AG09309 (cell line): ENCODE data around the gene FAM25A.
"Not testable (repeated sequence)": the region's sequence is repeated elsewhere in the genome, so short reads cannot be mapped to it uniquely, and the experiment has no call there.

Experiments
- DNase-seq: peaks from one replicate; pipeline ENCODE4 v3.0.0-alpha.2; 2010; ENCODE audit warnings: low read depth
- H3K4me3 ChIP-seq: 2 replicates; pipeline ENCODE4 v1.5.1; 2011; ENCODE audit warnings: mild to moderate bottlenecking, low read depth, low read length, moderate library complexity; ENCODE audit not compliant: control insufficient read depth
- TF ChIP-seq, protein P1 (sequence below): IDR thresholded peaks from 2 replicates; pipeline ENCODE4 v1.5.1; 2011; ENCODE audit warnings: mild to moderate bottlenecking, low read depth, low read length, inconsistent platforms; ENCODE audit not compliant: insufficient read depth, control insufficient read depth; ENCODE audit errors: missing control alignments

Gene FAM25A

GRCh38 chr10:87030912-87031635 is 11.0 kb downstream of the FAM25A start:
- TF ChIP-seq, protein P1, sequence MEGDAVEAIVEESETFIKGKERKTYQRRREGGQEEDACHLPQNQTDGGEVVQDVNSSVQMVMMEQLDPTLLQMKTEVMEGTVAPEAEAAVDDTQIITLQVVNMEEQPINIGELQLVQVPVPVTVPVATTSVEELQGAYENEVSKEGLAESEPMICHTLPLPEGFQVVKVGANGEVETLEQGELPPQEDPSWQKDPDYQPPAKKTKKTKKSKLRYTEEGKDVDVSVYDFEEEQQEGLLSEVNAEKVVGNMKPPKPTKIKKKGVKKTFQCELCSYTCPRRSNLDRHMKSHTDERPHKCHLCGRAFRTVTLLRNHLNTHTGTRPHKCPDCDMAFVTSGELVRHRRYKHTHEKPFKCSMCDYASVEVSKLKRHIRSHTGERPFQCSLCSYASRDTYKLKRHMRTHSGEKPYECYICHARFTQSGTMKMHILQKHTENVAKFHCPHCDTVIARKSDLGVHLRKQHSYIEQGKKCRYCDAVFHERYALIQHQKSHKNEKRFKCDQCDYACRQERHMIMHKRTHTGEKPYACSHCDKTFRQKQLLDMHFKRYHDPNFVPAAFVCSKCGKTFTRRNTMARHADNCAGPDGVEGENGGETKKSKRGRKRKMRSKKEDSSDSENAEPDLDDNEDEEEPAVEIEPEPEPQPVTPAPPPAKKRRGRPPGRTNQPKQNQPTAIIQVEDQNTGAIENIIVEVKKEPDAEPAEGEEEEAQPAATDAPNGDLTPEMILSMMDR, result no peak
- DNase-seq, result no peak
- no peak overlapping the region for H3K4me3 ChIP-seq

DNA sequence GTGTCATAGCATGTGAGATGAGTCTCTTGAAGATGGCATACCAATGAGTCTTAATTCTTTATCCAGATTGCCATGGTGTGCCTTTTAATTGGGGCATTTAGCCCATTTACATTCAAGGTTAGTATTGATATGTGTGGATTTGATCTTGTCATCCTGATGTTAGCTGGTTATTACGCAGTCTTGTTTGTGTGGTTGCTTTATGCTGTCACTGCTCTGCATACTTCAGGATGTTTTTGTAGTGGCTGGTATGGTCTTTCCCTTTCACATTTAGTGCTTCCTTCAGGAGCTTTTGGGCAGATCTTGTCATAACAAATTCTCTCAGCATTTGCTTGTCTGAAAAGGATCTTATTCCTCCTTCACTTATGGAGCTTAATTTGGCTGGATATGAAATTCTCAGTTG is 16.5 kb downstream of the FAM25A start:
- TF ChIP-seq, protein P1, result no peak
- DNase-seq, result no peak
- no peak overlapping the region for H3K4me3 ChIP-seq

GRCh38 chr10:87038286-87038717 is 18.2 kb downstream of the FAM25A start:
- H3K4me3 ChIP-seq, result no peak overlapping the region
- TF ChIP-seq, protein P1, result no peak
- no peak for DNase-seq

- TF ChIP-seq, protein P1, result no peak
- no peak for DNase-seq
- H3K4me3 ChIP-seq, result no peak overlapping the region
Measured at GRCh38 chr10:87038786-87039185, 18.7 kb downstream of the FAM25A start.

DNA sequence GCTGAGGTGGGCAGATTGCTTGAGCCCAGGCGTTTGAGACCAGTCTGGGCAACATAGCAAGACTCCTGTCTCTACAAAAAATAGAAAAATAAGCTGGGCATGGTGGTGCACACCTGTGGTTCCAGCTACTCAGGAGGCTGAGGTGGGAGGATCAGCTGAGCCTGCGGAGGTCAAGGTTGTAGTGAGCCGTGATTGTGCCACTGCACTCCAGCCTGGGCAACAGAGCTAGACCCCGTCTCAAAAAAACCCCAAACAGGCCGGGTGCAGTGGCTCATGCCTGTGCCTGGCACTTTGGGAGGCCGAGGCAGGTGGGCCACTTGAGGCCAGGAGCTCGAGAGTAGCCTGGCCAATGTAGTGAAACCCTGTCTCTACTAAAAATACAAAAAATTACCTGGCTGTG is 23.5 kb downstream of the FAM25A start:
- H3K4me3 ChIP-seq, result not testable (repeated sequence)

DNA sequence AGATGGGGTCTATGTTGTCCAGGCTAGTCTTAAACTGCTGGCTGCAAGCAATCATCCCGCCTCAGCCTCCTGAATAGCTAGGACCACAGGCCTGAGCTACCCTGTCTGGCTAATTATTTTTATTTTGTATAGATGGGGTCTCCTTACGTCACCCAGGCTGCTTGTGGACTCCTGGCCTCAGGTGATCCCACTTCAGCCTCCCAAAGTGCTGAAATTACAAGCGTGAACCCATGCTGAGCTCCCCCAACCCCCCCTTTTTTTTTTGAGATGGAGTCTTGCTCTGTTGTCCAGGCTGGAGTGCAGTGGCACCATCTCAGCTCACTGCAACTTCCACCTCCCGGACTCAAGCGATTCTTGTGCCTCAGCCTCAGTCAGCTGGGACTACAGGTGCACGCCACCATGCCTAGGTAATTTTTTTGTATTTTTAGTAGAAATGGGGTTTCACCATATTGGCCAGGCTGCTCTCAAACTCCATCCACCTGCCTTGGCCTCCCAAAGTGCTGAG is 25.4 kb downstream of the FAM25A start:
- TF ChIP-seq, protein P1, result no peak
- DNase-seq, result no peak

More for the DNA sequence above, 23.5 kb downstream of the FAM25A start:
- DNase-seq, result not testable (repeated sequence)

GRCh38 chr10:87053111-87053510 is 33.0 kb downstream of the FAM25A start:
- H3K4me3 ChIP-seq, result no peak overlapping the region
- DNase-seq, result no peak

More for the DNA sequence above, 25.4 kb downstream of the FAM25A start:
- H3K4me3 ChIP-seq, result no peak overlapping the region

More at GRCh38 chr10:87053111-87053510, 33.0 kb downstream of the FAM25A start:
- TF ChIP-seq, protein P1, result no peak
